H1 (cell line): ENCODE results near the gene DELE1. TPM values are rescaled to one million over a fixed set of nuclear protein-coding genes. Genes with fewer than 3 reads are reported as not detected.

Source experiments
- polyA plus RNA-seq, 7 experiments: library from polyadenylated mRNA; depleted of rRNA in 3 of 7; stranded (reverse) in 5 of 7; unstranded in 2 of 7; fragments of >200 nt in 5 of 7; fragments of 200-250 nt in 2 of 7; gene quantifications; 1 replicate in 5 of 7; 2 replicates in 1 of 7; 4 replicates in 1 of 7; pipeline versions ENCODE4 v1.2.1 to v1.2.3, GENCODE V29; 2011 to 2013; ENCODE audit warnings: missing spikeins in 2 of 7, mixed read lengths in 2 of 7
- total RNA-seq: library from RNA; stranded (reverse); fragmentation: NEBNext Ultra II Directional; extraction: Animal tissue kit (Norgen Biotek cat#: 25700); gene quantifications from 2 replicates; pipeline ENCODE4 v1.2.1, GENCODE V29; 2021

DELE1 gene
- total and polyA plus RNA-seq, 2 of the 8 experiments (the other 6 are each of a cell fraction or from before 2014, with no cell fraction given), result 61.4 to 114 TPM

Other genes with a start within 250 kb of the DELE1 start
- 45.7 and 48.6 TPM in 2 replicates for gene ARAP3, start 241.6 kb upstream of the DELE1 start, total RNA-seq
- 14.4 and 19.7 TPM in 2 replicates for gene ARAP3, start 241.6 kb upstream of the DELE1 start, polyA plus RNA-seq (2011; rRNA removed)
- 101 and 106 TPM in 2 replicates for gene PCDH1, start 45.5 kb upstream of the DELE1 start, total RNA-seq
- gene PCDH1, start 45.5 kb upstream of the DELE1 start, polyA plus RNA-seq (2011; rRNA removed), result 102 and 120 TPM in 2 replicates
- 0.17 and 0.21 TPM in 2 replicates for gene PCDH12, start 34.3 kb downstream of the DELE1 start, total RNA-seq
- 0.05 and 0.06 TPM in 2 replicates for gene PCDH12, start 34.3 kb downstream of the DELE1 start, polyA plus RNA-seq (2011; rRNA removed)
- 19.6 and 20.2 TPM in 2 replicates for gene RNF14, start 45.2 kb downstream of the DELE1 start, total RNA-seq
- gene RNF14, start 45.2 kb downstream of the DELE1 start, polyA plus RNA-seq (2011; rRNA removed), result 4.4 and 4.7 TPM in 2 replicates
- 93.6 and 94.3 TPM in 2 replicates for gene GNPDA1, start 89.2 kb downstream of the DELE1 start, total RNA-seq
- gene GNPDA1, start 89.2 kb downstream of the DELE1 start, polyA plus RNA-seq (2011; rRNA removed), result 33.0 and 40.5 TPM in 2 replicates
- gene NDFIP1, start 184.9 kb downstream of the DELE1 start, total RNA-seq, result 26.1 and 27.1 TPM in 2 replicates
- gene NDFIP1, start 184.9 kb downstream of the DELE1 start, polyA plus RNA-seq (2011; rRNA removed), result 8.8 and 10.4 TPM in 2 replicates